Brain pericyte (primary cell): Measurements from ENCODE around the gene CRB2.

ENCODE experiments used
- DNase-seq: peaks from one replicate; pipeline ENCODE4 v3.0.0-alpha.2; 2012; ENCODE audit warnings: low read depth, low spot score

CRB2 gene

GRCh38 chr9:123402981-123403509, 47.0 kb downstream of the CRB2 start:
- DNase-seq = no peak

GRCh38 chr9:123406016-123406415, 50.0 kb downstream of the CRB2 start:
- no peak for DNase-seq

GRCh38 chr9:123406691-123407216, 50.8 kb downstream of the CRB2 start:
- DNase-seq = no peak

- DNase-seq = no peak
Measured at GRCh38 chr9:123407217-123407851, 51.3 kb downstream of the CRB2 start.

- DNase-seq = no peak
Measured at GRCh38 chr9:123408313-123409262, 52.6 kb downstream of the CRB2 start.

GRCh38 chr9:123410281-123410910, 54.4 kb downstream of the CRB2 start:
- no peak for DNase-seq

- no peak for DNase-seq
Measured at GRCh38 chr9:123411191-123411590, 55.2 kb downstream of the CRB2 start.

- no peak for DNase-seq
Measured at GRCh38 chr9:123411636-123412035, 55.6 kb downstream of the CRB2 start.

GRCh38 chr9:123412171-123412820, 56.3 kb downstream of the CRB2 start:
- no peak for DNase-seq

GRCh38 chr9:123414204-123414603, 58.2 kb downstream of the CRB2 start:
- no peak for DNase-seq

- DNase-seq = no peak
Measured at GRCh38 chr9:123414936-123415930, 59.2 kb downstream of the CRB2 start.

- DNase-seq = no peak
Measured at GRCh38 chr9:123416176-123416575, 60.2 kb downstream of the CRB2 start.

GRCh38 chr9:123417289-123418051, 61.5 kb downstream of the CRB2 start:
- DNase-seq = no peak

GRCh38 chr9:123418052-123418430, 62.0 kb downstream of the CRB2 start:
- DNase-seq = no peak

- DNase-seq = no peak
Measured at GRCh38 chr9:123418506-123418905, 62.5 kb downstream of the CRB2 start.

- no peak for DNase-seq
Measured at GRCh38 chr9:123419091-123419490, 63.1 kb downstream of the CRB2 start.

- no peak for DNase-seq
Measured at GRCh38 chr9:123419721-123420591, 64.0 kb downstream of the CRB2 start.

- no peak for DNase-seq
Measured at GRCh38 chr9:123420592-123421111, 64.7 kb downstream of the CRB2 start.
